Measurements from ENCODE around the gene SIPA1. TPM values are rescaled to one million over a fixed set of nuclear protein-coding genes. Genes with fewer than 3 reads are reported as not detected.

Gene SIPA1
- total and polyA plus RNA-seq, 9 of the 15 experiments (the other 6 are each of a cell fraction or from before 2014, with no cell fraction given), result 0.25 to 85.8 (median 16.8) TPM

DNA sequence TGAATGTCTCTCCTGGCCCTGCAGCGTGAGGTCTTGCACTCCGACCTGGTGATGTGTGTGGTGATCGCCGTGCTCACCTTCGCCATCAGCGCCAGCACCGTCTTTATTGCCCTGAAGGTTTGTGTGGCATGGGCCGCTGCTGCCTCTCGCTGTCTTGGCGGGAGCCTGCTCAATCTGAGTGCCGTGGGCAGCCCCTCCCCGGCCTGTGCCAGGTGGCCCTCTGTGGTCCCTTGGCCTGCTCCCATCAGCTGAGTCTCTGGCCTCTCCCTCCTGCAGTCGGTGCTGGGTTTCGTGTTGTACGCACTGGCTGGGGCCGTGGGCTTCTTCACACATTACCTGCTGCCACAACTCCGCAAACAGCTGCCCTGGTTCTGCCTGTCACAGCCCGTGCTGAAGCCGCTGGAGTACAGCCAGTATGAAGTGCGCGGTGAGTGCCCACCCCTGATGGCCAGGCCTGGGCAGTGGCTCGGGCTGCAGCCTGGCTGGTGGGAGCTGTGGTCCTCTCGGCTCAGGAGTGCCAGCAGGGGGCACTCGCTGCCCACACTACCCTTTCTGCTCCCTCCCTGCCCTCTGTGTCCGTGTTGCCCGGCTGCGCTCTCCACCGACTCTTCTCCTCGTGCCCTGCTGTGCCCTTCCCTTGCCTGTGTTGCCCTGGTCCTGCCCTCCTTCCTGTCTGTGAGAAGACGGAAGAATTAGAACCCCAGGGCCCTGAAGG, 12.1 kb upstream of the SIPA1 start (continued):
- TF ChIP-seq MED1 (CRISPR knock-in tag; IDR thresholded peaks at IDR 0.05; ENCODE audit: borderline replicate concordance) (no peak), KLF16 (IDR thresholded peaks at IDR 0.05) (no peak), ZSCAN32 (CRISPR knock-in tag; IDR thresholded peaks at IDR 0.05) (no peak), ZNF445 (CRISPR knock-in tag; IDR thresholded peaks at IDR 0.05; ENCODE audit: low read depth) (no peak), NBN (IDR thresholded peaks at IDR 0.05; ENCODE audit: low read depth) (no peak), SMARCC2 (IDR thresholded peaks at IDR 0.05; ENCODE audit: low read depth) (no peak), CEBPB (tag; IDR thresholded peaks at IDR 0.05) (no peak), PHB (CRISPR knock-in tag; IDR thresholded peaks at IDR 0.05) (no peak), DPF2 (IDR thresholded peaks at IDR 0.05) (no peak), PHF8 (IDR thresholded peaks at IDR 0.05; ENCODE audit: borderline replicate concordance, low read length) (no peak), PKNOX1 (IDR thresholded peaks at IDR 0.05) (no peak), FOXK1 (CRISPR knock-in tag; IDR thresholded peaks at IDR 0.05; ENCODE audit: borderline replicate concordance) (no peak), SMARCE1 (IDR thresholded peaks at IDR 0.05) (no peak), RAD21 (CRISPR knock-in tag; conservative IDR thresholded peaks at IDR 0.05 in 1 of 2, IDR thresholded peaks at IDR 0.05 in 1 of 2) (peak; percentile 52 to 58), TRIM28 (IDR thresholded peaks at IDR 0.05) (no peak), YY1 (IDR thresholded peaks at IDR 0.05; ENCODE audit: borderline replicate concordance in 1 of 3, control insufficient read depth in 1 of 3, extremely low read depth in 1 of 3, insufficient read depth in 3 of 3, insufficient read length in 1 of 3, insufficient replicate concordance in 2 of 3, low read depth in 1 of 3, low read length in 2 of 3) (no peak), ERF (CRISPR knock-in tag; IDR thresholded peaks at IDR 0.05) (no peak), SMAD4 (CRISPR knock-in tag; conservative IDR thresholded peaks at IDR 0.05) (no peak), GTF2A2 (tag; IDR thresholded peaks at IDR 0.05) (no peak)
- TF ChIP-seq, protein P1, sequence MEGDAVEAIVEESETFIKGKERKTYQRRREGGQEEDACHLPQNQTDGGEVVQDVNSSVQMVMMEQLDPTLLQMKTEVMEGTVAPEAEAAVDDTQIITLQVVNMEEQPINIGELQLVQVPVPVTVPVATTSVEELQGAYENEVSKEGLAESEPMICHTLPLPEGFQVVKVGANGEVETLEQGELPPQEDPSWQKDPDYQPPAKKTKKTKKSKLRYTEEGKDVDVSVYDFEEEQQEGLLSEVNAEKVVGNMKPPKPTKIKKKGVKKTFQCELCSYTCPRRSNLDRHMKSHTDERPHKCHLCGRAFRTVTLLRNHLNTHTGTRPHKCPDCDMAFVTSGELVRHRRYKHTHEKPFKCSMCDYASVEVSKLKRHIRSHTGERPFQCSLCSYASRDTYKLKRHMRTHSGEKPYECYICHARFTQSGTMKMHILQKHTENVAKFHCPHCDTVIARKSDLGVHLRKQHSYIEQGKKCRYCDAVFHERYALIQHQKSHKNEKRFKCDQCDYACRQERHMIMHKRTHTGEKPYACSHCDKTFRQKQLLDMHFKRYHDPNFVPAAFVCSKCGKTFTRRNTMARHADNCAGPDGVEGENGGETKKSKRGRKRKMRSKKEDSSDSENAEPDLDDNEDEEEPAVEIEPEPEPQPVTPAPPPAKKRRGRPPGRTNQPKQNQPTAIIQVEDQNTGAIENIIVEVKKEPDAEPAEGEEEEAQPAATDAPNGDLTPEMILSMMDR (IDR thresholded peaks at IDR 0.05 in 2 of 3, conservative IDR thresholded peaks at IDR 0.05 in 1 of 3; ENCODE audit: insufficient read depth in 2 of 3, low read depth in 1 of 3, low read length in 3 of 3), result peak; percentile 60 to 62 (median 61)
- TF ChIP-seq, protein P2, sequence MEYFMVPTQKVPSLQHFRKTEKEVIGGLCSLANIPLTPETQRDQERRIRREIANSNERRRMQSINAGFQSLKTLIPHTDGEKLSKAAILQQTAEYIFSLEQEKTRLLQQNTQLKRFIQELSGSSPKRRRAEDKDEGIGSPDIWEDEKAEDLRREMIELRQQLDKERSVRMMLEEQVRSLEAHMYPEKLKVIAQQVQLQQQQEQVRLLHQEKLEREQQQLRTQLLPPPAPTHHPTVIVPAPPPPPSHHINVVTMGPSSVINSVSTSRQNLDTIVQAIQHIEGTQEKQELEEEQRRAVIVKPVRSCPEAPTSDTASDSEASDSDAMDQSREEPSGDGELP (CRISPR knock-in tag; IDR thresholded peaks at IDR 0.05; ENCODE audit: borderline replicate concordance), result no peak
- TF ChIP-seq, protein P3, sequence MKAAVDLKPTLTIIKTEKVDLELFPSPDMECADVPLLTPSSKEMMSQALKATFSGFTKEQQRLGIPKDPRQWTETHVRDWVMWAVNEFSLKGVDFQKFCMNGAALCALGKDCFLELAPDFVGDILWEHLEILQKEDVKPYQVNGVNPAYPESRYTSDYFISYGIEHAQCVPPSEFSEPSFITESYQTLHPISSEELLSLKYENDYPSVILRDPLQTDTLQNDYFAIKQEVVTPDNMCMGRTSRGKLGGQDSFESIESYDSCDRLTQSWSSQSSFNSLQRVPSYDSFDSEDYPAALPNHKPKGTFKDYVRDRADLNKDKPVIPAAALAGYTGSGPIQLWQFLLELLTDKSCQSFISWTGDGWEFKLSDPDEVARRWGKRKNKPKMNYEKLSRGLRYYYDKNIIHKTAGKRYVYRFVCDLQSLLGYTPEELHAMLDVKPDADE (conservative IDR thresholded peaks at IDR 0.05; ENCODE audit: control insufficient read depth, low read depth, low read length), result no peak
- TF ChIP-seq, protein P4, sequence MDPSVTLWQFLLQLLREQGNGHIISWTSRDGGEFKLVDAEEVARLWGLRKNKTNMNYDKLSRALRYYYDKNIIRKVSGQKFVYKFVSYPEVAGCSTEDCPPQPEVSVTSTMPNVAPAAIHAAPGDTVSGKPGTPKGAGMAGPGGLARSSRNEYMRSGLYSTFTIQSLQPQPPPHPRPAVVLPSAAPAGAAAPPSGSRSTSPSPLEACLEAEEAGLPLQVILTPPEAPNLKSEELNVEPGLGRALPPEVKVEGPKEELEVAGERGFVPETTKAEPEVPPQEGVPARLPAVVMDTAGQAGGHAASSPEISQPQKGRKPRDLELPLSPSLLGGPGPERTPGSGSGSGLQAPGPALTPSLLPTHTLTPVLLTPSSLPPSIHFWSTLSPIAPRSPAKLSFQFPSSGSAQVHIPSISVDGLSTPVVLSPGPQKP (CRISPR knock-in tag; IDR thresholded peaks at IDR 0.05), result no peak
